GM18519 (cell line): ENCODE data around the gene IRAK1.
"Not testable (repeated sequence)": the region's sequence is repeated elsewhere in the genome, so short reads cannot be mapped to it uniquely, and the experiment has no call there.

Experiments used
- ATAC-seq: cut with Tn5 transposase; IDR thresholded peaks from one replicate; pipeline ENCODE4 v1.9.1; 2021; ENCODE audit warnings: mild to moderate bottlenecking, moderate library complexity; ENCODE audit not compliant: unreplicated experiment, low FRiP score

IRAK1 gene

GRCh38 chrX:154004315-154004714 is 15.4 kb downstream of the IRAK1 start:
- no peak for ATAC-seq

DNA sequence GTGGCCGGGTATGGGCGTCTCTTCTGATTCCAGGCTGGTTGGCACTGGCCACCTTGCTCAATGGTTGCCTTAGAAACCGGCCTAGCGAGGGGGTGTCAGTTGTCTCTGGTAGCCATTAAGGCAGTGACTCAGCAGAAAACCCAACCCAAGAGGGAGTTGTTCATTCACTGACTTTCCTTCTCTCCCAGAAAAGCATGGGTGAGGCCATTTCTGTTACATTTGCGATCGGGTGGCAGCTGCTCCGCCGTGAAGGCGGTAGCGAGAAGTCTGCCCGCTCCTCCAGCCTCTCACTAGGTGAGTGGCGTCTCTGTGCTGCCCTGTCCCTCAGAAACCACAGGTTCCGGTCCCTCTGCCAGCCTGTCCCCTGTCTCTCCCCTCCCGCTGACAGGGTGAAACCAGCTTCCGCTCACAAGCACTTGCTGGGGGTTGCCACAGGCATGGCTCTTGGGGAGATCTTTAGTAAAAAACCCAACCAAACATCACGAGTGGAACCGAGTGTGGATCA is 17.4 kb downstream of the IRAK1 start:
- ATAC-seq, result no peak

DNA sequence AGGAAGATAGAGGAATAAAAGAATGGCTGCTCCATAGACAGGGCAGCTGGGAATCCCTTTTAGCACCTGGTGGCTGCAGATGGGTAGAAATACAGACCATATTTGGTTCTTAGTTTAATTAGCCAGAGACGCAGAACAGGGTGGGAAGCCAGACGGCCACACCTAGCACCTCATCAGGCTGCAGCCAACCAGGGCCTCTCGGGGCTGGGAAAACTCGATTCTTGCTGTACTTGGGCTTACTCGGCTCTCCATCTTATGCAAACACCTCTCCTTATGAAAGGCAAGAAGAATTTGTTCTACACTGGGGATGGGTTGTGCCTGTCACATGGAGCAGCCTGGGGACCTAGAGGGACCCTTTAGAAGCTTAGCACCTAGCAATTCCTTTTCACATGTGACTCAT is 19.7 kb downstream of the IRAK1 start:
- ATAC-seq, result no peak

- no peak for ATAC-seq
Observed at GRCh38 chrX:153999359-154000037, 20.2 kb downstream of the IRAK1 start.

DNA sequence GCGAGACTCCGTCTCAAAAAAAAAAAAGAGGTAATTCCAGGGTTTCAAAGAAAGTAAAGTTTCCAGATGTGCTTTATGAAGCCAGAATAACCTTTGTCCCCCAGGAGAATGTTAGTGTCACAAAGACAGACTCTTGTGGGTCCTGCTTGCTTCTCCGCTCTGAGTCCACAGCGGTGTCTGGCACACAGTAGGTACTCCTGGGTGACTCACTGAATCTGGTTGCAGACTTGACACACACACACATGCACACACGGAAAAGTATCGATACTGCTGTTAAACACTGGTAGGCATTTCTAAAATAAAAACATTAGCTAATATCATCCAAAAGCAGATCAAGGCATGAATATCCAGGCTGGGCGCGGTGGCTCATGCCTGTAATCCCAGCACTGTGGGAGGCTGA is 24.2 kb downstream of the IRAK1 start:
- no peak for ATAC-seq

DNA sequence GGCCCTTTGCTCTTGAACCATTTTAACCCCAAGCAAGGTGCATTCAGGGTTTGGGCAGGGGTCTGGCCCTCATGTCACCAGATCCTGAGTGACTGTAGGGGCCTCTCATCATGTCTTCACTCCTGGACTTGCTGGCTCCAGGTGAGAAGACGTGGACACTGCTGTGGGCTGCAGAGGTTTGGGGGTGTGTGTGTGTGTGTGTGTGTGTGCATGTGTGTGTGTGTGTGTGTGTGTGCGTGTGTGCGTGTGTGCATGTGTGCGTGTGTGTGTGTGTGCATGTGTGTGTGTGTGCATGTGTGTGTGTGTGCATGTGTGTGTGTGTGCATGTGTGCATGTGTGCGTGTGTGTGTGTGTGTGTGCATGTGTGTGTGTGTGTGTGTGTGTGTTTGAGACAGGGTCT is 25.3 kb downstream of the IRAK1 start:
- not testable (repeated sequence) for ATAC-seq

- ATAC-seq, result no peak
Observed at GRCh38 chrX:153993978-153994377, 25.7 kb downstream of the IRAK1 start.

DNA sequence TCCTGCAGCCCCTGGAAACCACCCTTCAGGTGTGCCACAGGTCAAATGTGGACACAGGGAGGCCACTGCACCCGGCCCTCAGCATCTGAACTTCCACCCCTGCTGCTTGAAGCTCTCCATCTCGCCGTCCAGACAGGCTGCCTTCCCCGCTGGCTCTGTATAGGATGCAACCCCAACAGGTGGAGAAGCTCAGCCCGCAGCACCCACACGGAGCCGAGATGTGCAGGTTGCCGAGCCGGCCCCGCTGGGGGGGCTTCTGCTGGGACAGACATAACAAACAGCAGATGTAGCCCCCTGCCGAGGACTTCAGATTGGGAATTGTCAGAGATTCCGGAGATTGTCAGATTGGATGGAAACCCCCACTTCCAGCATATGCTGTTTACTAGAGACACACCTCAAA is 26.6 kb downstream of the IRAK1 start:
- no peak for ATAC-seq

- no peak for ATAC-seq
Observed at GRCh38 chrX:153992180-153992579, 27.5 kb downstream of the IRAK1 start.

- ATAC-seq, result no peak
Observed at GRCh38 chrX:153991013-153991580, 28.6 kb downstream of the IRAK1 start.

DNA sequence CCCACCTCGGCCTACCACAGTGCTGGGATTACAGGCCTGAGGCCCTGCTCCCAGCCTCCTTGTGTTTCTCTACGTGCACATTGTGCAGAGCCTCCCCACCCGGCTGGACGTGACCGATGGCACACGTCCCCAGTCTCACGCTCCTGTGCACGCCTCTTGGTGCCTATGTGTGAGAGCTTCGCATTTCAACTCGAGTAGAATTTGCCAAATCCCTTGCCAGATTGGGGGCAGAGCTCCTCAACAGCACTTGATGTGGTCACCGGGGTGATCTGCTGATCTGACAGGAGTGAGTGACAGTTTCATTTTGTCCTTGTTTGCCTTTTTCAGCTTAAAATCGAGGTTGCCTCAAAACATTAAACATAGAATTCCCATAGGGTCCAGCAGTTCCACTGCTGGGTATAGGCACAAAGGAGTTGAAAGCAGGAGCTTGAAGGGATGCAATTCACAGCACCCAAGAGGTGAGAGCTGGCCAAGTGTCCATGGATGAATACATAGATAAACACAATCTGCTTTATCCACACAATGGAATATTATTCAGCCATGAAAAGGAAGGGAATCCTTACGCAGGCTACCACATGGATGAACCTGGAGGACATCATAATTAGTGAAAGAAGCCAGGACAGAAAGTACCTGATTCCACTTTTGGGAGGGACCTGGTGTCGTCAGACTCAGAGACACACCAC is 29.6 kb downstream of the IRAK1 start:
- no peak for ATAC-seq

DNA sequence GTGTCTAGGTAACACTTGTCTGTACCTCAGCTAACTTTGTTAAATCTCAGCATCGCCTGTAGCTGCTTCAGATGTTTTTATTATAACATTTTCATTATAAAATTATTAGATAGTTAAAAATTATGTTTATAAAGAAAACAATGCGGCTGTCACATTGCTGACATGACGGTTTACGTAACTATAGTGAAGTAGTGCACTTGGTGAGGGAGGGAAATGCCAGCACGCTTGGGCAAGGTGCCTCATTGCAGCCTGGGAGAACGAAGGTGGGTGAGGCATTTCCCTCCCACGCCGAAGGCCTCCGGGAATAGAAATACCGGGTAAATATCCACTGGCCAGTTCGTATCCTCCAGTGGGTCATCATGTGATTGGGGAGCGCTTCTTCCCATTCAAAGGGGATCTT is 31.2 kb downstream of the IRAK1 start:
- ATAC-seq, result no peak

- no peak for ATAC-seq
Observed at GRCh38 chrX:153984351-153985178, 35.1 kb downstream of the IRAK1 start.

GRCh38 chrX:153983321-153983801 is 36.3 kb downstream of the IRAK1 start:
- ATAC-seq, result no peak

DNA sequence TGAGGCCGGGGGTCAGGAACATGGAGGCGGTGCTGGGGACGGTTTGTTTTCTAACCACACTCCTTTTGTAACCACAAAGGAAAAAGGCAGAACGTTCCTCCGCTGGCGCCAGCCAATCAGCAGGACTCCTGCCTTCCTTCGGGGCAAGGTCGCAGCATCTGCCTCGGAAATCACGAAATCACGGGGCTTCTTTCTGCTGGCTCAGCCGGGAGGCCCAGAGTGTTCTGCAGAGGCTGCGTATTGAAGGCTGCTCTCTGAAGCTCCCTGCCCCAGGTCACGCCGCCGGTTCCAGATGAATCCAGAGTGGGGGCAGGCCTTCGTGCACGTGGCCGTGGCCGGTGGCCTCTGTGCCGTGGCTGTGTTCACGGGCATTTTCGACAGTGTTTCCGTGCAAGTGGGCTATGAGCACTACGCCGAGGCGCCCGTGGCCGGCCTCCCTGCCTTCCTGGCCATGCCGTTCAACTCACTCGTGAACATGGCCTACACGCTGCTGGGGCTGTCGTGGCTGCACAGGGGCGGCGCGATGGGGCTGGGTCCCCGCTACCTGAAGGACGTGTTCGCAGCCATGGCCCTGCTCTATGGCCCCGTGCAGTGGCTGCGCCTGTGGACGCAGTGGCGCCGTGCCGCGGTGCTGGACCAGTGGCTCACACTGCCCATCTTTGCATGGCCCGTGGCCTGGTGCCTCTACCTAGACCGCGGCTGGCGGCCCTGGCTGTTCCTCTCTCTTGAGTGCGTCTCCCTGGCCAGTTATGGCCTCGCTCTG is 37.8 kb downstream of the IRAK1 start:
- no peak for ATAC-seq

DNA sequence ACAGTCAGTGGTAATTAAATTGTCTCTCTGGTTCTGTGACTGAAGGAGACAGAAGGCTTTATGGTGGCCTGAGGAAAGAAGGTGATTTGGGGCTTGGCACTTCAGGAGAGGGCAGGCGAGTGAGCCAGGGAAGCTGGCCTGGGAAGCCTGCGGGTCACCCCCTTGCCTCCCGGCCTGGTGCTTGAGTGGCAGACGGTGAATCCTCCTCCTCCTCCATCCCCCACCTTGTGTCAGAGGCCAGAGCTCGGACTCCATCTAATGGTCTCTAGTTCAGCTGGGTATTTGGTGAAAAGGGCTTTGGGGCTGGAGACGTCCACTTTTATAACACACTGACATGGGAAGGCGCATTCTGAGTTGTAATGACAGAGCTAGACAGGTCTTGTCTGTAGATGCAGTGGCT is 38.5 kb downstream of the IRAK1 start:
- ATAC-seq, result no peak

DNA sequence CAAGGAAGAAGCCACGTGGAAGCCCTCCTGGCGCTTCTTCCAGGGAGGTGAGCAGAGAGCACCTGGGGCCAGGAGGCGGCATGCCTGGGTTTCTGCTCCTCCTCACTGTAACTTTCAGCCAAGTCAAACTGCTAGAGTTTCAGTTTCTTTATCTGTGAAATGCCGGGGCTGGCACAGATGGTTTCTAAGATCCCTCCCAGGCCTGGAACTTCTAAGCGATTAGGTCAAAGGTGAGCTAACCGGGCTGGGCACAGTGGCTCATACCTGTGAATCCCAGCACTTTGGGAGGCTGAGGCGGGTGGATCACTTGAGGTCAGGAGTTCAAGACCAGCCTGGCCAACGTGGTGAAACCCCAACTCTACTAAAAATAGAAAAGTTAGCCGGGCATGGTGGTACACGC is 39.3 kb downstream of the IRAK1 start:
- ATAC-seq, result not testable (repeated sequence)

DNA sequence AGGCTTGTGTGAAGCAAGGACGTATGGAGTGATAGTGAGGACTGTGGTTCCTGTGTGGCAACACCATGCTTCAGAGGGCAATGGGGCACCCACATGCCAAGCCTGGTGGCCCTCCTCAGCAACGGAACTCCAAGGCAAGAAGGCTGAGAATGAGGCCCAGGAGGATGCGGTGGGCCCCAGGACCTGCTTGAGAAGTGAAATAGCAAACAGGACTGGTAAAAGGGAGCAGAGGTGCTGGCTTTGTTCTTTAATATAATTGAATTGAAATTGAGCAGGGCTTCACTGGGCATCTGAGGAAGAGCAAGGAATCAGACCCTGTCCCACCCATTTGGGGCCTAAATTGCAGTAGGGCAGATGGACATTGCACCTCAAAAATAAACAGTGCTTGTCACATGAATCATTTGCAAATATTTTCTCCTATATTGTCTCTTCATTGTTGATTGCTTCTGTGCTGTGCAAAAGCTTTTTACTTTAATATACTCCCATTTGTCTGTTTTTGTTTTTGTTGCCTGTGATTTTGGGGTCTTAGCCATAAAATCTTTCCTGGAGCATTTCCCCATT is 44.9 kb downstream of the IRAK1 start:
- no peak for ATAC-seq

DNA sequence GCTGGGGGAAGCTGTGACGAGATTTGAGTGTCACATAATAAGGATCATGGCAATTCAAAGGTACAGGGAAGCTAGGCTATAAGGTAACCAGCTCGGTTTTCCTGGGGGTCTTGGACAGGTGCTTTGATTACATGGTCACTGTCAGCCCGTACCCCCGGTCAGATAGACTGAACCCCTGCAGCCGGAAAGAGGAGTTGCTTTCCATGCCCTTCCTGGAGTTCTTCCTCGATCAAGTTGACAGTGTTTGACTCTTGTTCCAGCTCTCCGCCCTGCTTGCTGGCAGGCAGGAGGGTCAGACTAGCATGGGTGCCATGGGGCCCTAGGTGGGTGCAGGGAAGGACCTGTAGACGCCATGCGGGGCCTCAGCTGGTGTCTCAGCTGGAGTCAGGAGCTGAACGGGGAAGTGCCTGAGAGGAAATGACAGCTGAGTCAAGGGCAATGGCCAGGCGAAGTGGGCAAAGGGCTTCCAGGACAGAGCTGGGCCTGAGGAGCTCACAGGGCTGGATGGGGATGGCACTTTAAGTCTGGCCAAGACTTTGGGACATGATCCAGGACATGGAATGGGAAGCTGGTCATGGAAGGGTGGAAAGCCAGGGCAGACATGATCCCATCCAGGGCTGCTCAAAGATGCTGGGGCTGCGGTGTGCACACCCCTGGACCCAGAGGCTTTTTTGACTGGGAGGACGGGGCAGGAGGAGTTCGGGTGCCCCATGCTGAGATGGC is 45.5 kb downstream of the IRAK1 start:
- no peak for ATAC-seq
